Stimulated activated CD4-positive, alpha-beta T cell treated with anti-CD3 and anti-CD28 coated beads, Interleukin-12 subunit alpha, Interleukin-12 subunit beta, amount 100 ng/mL, for 4 hours (primary cell): ENCODE data around the gene HAUS3.

Source experiments
- DNase-seq: peaks from one replicate; pipeline ENCODE4 v3.0.0-alpha.2; 2020

Gene HAUS3

GRCh38 chr4:2241410-2242353, at the start of gene HAUS3, which contains the start of gene POLN:
Gene HAUS3, minus strand, starts transcription at chr4:2242121. Its CDS starts 1,175 bp downstream, at chr4:2240946.
Gene POLN, minus strand, starts transcription at chr4:2242121. Its CDS starts 12,890 bp downstream, at chr4:2229231.
- peak; percentile 99 for DNase-seq

GRCh38 chr4:2290974-2291704, 49.2 kb upstream of the HAUS3 start:
- DNase-seq: peak; percentile 25

GRCh38 chr4:2290488-2290887, 48.6 kb upstream of the HAUS3 start:
- no peak for DNase-seq

GRCh38 chr4:2289955-2290333, 48.0 kb upstream of the HAUS3 start:
- no peak for DNase-seq

GRCh38 chr4:2289311-2289954, 47.5 kb upstream of the HAUS3 start:
- DNase-seq: no peak

GRCh38 chr4:2288051-2288541, 46.2 kb upstream of the HAUS3 start:
- no peak for DNase-seq

- DNase-seq: no peak
Observed at GRCh38 chr4:2287594-2287915, 45.6 kb upstream of the HAUS3 start.

- no peak for DNase-seq
Observed at GRCh38 chr4:2286904-2287593, 45.1 kb upstream of the HAUS3 start.

GRCh38 chr4:2285613-2286381, 43.9 kb upstream of the HAUS3 start:
- DNase-seq: no peak

- DNase-seq: no peak
Observed at GRCh38 chr4:2284934-2285612, 43.2 kb upstream of the HAUS3 start.

- DNase-seq: no peak
Observed at GRCh38 chr4:2284161-2284933, 42.4 kb upstream of the HAUS3 start.

GRCh38 chr4:2283199-2283711, 41.3 kb upstream of the HAUS3 start:
- no peak for DNase-seq

- DNase-seq: peak; percentile 39
Observed at GRCh38 chr4:2281575-2282343, 39.8 kb upstream of the HAUS3 start.

- no peak for DNase-seq
Observed at GRCh38 chr4:2280531-2281300, 38.8 kb upstream of the HAUS3 start.

GRCh38 chr4:2277956-2278355, 36.0 kb upstream of the HAUS3 start:
- no peak for DNase-seq

- no peak for DNase-seq
Observed at GRCh38 chr4:2276581-2277325, 34.8 kb upstream of the HAUS3 start.

GRCh38 chr4:2275546-2276251, 33.8 kb upstream of the HAUS3 start:
- no peak for DNase-seq
